HG02571 (cell line): Measurements from ENCODE around the gene GTF3A.

Experiments
- ATAC-seq: cut with Tn5 transposase; IDR thresholded peaks from one replicate; pipeline ENCODE4 v1.9.1; 2021; ENCODE audit warnings: mild to moderate bottlenecking, moderate library complexity; ENCODE audit not compliant: unreplicated experiment

The GTF3A gene

DNA sequence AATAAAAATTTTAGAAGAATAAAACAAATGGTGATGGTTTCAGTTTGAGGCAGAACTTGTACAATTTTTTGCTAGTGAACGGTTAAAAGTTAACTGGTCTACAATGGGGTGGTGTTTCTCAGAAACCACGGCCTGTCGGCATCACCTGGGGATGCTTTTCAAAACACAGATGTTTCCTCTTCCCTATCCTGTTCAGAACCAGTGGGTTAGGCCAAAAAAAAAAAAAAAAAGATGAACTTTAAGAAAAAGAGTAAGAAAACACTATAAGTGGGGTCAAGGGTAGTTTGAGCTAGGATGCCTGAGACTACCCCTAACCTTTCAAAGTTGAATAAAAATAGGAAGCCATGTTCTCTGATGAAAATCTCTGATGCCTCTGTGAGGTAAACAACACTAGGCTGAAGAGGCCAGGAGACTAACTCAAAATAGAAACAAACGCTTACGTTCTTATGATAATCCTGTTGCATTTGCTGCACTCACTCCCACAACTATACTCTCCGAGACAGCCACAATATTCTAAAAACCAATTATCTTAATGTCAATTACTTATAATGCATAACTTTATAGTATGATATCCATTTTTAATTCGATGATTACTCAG is 22.7 kb downstream of the GTF3A start:
- ATAC-seq: no peak

DNA sequence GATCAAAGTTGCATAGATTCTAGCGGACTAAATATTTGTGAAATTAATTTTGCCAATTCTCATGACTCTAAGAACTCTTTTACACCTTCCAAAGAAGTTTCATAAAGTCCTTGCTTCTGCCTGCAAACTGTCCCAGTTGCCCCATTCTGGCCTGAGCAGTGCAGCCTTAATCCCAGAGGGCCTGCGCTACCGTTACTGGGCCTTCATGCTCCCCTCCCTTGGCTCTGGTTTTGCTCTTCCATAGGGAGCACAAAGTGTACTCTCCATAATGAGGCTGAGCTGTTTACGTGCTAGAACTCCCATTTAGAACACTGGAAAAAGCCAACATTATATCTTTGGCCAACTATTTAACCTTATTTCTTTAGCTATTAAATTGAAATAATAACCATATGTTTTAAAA is 23.9 kb downstream of the GTF3A start:
- no peak for ATAC-seq

DNA sequence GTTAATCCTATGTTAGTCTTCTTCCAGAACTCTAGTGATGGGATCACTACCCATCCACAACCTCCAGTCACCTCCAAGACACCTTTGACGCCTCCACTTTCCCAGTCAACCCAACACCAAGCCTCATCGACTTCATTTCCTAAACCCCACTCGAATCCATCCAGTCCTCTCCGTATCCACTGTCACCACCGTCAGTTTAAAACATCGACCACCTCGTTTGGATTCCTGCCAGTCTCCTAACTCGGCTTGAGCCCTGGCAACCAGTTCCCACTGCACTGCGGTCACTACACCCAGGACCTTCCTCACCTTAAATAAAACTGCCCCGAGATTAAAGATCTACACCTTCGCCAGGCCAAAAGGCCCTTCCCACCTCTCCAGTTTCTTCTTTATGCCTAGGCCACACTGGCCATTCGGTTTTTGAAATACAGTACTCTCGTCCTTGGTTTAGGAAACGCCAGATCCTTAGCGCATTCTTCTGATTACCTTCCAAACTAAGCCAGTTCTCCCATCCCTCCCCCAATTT is 24.7 kb downstream of the GTF3A start:
- ATAC-seq: no peak

DNA sequence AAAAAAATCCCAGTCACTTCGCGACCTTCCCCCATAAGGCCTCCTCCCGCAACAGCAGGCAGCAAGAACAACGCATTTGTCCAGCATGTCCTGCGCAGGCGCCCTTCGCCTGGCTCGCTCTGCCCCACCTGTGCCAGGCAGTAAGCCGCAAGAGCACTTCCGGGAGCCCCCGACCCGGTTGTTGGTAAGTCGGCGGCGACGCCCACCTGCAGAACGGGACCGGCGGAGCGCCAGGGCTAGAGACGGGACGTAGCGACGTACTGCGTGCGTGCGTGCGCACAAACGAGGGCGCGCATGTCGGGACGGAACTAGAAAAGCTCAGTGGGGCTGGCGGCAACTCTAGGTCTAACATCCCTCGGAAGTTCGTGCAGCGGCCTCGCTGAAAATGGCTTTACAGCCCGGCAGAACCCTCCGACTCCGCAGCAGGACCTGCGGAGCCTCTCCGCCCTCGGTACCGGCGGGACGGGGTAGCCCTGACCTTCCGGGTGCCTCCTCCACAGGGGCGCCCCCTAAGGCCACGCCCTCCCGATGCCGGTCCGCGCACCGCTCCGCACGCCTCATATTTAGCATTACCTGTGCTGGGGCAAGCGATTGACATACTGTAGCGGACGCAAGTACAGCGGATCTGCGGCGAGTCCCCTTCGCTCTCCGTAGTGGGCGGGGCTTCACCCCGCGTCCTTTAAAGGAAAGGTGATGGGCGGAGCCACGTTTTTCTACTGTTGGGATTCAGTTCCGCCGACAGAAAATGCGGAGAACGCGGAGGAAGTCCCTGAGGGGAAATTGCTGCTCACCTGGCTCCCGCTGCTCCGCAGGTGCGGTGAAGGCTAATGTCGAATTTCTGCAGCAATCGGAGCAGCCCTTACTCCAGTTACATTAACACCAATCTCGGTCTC is 25.8 kb downstream of the GTF3A start, which contains the start of gene MTIF3:
Gene MTIF3 (minus strand): TSS at position 629 of the 893 bp plus-strand sequence. CDS start 10,116 bp downstream, outside the sequence.
- peak; percentile 82 for ATAC-seq

DNA sequence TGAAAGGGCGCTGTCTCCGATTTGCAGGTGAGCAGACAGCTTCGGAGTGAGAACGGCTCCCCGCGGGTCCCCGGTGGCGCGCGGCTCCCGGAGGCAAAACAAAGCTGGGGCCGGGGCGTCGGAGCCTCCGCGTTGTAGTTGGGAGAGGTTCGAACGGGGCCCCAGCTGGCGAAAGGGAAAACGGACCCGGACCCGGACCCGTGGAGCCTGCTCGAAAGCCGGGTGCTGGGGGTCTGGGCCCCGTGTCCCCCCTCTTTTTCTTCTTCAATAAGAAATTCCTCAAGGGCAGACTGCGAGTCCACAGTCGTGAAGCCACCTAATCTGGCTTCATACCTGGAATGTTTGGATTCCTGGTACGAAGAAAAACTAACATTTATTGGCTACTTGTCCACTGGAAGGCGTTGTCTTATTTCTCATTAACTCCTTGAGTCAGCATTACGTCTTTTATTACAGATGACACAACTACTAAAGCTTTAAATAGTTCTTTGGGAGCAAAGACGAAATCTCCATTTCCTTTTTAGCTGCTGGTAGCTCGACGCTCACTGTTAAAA is 26.6 kb downstream of the GTF3A start:
- no peak for ATAC-seq

DNA sequence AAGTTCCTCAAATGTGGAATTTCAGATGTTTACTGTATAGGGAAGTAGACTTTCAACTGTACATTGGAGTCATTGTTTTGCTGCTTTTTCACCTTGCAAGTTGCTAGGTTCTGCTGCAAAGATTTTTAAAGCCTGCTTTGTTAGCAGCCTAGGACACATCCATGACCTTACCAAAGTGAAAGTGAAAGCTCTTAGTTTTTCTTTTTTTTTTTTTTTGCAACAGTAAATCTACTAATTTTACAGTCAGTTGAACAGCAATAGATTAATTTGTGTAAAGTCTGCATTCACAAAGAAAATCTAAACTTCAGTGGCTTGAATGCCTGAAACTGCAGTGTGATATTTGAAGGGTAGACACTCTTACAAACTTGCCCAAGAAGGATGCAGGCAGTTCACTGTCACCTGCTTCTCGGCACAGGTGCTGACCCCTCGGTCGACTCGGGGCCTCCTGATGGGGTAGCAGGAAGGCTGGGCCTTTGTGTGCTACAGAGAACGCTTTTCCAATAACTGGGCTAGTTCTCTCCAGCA is 31.0 kb downstream of the GTF3A start:
- ATAC-seq: no peak

DNA sequence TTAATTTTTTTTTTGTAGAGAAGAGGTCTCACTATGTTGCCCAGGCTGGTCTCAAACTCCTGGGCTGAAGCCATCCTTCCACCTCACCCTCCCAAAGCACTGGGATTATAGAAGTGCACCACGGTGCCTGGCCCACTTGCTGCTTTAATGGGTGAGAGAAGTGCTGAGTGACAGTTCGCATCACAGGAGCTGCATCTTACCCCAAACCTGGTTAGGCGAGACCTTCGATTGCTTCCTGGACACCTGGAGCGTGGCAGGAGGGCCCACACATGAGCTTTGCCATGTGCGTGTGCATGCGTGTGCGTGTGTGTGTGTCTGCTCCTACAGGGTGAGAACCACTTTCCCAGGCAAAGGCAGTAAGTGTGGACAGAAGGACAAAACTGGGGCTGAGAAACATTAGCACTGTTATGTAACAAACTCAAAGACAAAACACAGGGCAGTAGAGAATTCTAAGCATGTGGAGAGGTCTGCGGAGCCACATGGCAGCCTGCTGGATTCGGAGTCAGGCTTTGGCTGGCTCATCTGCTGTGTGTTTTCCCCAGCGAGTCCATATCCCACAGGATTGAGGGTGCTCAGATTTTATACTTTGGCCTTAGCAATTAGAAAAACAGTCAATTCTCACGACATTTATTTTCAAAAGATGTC is 37.6 kb downstream of the GTF3A start:
- ATAC-seq: no peak

DNA sequence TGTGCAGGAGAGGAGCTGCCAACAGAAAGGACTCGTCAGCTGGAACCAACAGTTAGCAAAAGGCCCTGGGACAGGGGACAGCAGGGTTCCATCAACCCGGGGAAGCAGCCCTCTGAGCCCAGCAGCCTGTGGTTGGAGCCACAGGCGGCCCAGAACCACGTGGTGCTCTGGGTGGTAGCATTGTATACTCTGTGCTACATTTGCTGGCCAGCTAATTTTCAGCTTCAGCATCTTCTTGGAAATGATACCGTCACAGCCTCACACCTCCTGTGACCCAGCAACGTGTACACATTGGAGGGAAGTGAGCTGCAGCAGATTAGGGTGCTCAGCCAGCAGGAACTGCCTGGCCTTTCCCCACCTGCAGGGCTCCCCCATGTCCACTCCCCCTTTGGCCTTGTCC is 39.1 kb downstream of the GTF3A start:
- no peak for ATAC-seq

DNA sequence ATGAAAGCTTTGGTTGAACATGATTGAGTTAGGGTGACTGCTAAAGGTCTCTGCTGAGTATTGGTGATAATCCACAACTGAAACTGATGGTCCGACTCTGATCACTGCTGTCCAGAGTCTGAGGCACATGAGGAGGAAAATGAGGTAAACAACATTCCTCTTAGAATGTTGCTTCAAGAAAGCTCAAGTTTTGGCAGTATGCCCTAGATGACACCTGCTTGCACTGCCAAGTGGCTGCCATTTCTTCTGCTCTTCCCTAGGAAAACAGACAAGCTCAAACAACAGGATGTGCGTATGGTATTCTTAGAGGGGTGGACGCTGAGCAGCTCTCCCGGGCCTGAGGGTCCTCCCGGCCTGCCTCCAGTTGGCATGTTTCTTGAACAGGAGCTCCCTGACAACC is 41.2 kb downstream of the GTF3A start:
- no peak for ATAC-seq

DNA sequence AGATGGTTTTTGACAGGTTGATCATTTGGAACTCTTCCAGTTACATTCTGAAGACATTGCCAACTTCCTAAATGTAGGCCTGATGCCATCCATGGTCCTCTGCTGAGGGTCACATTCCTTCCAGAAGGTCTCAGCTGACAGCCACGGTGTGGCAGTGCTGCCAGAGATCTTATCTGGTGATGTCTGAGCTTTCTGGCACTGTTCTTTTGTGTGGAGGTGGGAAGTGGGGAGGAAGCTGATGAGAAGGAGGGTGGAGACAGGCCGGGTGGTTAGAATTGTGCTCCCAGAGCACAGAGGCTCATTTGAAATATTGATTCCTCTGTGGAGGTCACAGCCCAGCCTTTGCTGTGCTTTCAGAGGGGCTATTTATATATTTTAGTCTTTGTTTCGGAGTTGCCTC is 42.1 kb downstream of the GTF3A start:
- ATAC-seq: no peak

DNA sequence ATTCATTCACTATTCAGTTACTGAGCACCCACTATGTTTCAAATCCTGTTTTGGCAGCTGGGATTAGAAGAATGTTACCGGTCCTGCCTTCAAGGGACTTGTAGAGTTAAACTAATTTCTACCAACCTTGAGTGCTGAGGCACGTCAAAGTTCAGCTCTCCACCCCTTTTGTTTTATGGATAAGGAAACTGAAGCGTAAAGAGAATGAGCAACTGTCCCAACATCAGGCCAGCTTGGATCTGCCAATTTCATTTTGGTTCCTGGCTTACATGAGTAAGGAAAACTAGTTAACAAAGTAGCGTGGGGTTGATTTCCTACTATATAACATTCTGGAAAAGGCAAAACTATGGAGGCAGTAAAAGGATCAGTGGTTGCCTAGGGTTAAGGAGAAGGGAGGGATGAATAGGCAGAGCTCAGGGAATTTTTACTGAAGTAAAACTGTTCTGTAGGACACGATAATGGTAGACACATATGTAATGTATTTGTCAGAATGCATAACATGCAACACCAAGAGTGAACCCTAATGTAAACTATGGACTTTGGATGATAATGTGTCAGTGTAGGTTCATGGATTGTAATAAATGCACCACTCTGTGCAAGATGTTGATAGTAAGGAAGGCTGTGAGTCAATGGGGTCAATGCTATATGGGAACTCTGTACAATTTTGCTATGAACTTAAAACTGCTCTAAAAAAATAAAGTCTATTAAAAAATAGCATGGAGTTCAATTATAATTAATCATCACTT is 45.8 kb downstream of the GTF3A start:
- no peak for ATAC-seq

DNA sequence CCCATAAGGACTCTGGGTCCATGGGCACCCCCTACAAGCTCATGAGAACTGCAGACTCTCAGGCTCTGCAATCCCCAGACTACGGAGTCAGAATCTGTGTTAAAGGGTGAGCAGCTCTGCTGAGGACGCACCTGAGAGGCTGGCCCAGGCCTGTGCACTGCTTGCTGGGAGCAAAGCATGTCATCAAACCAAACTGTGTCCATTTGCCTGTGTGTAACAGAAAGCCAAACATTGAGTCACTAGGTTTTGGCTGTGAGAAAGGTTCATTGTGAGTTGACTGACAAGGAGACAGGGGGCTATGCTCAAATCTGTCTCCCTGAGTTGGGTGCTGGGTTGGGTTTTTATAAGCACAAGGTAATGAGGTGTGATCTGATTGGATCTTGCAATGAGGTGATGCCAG is 48.0 kb downstream of the GTF3A start:
- no peak for ATAC-seq

DNA sequence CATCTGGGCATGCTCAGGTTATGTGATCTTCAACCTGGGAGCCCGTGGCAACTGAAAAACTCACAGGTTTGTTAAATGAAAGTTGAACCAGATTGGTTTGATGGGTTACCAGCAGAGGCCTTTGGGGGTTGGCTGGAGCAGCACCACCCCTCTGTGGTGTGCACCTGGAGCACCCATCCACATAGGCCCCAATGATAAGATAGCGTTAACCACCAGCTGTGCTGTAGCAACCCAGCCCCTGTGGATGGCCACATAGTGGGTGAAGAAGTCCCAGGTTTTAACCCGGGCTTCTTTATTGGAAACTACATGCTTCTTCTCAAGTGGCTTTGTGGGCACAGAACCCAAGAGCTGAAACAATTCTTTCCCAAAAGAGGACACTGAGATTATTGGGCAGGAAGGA is 48.5 kb downstream of the GTF3A start:
- no peak for ATAC-seq

DNA sequence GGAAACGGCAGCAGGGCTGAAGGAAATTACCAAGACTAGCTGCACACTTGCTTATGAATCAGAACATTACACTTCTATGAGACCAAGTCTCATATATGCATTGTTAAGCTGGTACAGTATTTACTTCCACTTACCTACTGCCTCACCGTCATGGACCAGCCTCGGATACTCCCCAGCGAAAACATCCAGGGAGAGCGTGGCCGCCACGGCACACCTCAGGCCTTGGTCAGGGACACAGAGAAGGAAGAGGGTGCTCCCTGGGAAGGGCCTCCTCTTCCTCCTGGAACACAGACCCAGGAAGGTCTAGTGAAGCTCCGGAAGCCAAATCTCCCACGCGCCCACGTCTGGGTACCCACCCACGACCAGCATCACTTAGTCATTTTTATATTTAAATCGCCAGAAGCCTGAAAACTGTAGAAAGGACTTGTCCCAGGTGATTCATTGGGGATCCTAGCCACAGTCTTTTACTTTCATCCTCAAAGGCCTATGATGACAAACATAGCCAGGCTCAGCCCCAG is 50.4 kb downstream of the GTF3A start:
- no peak for ATAC-seq

DNA sequence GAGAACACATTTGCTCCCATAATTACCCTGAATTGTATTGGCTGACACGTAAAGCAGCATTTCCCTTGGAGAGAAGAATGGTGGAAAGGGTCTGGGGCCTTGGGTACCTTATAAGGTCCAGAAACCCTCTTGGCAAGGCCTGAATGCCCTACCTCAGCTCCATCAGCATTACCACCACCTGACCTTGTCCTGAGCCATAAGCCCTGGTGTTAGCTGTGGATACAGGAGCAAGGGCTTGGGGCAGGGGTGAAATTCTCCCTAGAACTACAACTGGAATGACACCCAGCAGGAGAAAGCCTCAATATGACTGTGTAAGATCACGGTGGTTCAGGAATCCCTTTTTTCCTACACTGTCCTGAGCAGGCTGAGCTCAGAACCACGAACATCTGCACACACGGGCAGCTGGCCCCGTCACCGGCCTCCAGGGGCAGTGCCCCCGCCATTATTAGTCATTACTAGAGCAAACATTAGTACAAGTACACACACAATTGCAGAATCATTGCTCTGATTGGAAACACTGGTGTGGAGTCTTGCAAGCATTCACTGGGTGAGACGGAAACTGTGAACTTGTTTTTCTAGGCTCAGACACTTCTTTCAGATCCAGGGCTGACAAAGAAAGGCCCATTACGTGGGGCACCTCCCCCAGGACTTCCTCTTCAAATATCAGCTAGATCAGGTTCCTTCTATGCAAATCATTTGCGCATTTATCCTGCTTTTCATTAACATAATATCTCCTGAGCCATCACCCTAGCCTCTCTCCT is 52.7 kb downstream of the GTF3A start:
- peak; percentile 61 for ATAC-seq

DNA sequence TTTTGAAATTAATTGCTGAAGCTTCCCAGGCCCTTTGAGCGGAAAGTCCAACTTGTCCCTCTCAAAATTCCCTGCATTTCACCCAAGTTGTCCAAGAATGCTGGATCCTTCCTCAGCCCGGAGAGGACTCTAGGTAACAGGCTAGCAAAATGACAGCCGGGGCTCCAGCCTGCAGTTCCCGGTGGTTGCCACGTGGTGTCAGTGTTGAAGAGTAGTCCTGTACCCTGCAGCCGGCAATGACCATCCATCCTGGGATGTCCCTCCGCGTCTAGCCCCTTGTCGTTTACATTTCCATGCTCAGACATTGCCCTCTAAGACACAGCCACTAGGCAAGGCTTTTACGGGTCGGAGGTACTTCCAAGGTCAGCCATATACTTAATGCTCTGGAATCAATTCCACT is 57.3 kb downstream of the GTF3A start:
- ATAC-seq: no peak

DNA sequence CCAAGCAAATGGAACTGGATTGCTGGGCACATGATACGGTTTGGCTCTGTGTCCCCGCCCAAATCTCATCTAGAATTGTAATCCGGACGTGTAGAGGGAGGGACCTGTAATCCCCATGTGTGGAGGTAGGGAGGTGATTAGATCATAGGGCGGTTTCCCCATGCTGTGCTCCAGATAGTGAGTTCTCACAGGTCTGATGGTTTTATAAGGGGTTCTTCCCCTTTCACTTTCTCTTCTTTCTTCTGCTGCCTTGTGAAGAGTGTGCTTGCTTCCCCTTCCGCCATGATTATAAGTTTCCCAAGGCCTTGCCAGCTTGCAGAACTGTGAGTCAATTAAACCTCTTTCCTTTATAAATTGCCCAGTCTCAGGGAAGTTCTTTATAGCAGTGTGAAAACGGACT is 58.6 kb downstream of the GTF3A start:
- ATAC-seq: peak; percentile 82

DNA sequence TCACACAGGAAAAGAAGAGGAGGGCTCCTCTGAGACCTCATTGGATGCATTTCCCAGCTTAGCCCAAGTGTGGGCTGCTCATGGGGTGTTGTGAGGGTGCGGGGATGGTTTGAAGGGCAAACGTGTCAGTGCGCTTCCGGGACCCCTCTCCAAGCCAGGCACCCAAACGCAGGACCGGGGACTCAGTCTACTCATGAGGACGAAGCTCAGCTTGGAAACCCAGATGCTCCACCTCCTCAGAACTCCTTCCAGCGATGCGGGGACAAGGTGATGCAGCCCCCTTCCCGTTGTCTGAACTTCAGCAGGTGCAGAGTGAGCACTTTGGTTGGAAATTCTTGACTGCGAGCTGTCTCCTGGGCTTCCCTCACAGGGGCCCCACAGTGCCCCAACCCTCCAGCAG is 59.0 kb downstream of the GTF3A start:
- ATAC-seq: no peak
